Measurements from ENCODE around the gene CLCN4.

Gene CLCN4

GRCh38 chrX:10246297-10246696 lies 89.5 kb downstream of the CLCN4 start:
- DNase-seq = no peak

DNA sequence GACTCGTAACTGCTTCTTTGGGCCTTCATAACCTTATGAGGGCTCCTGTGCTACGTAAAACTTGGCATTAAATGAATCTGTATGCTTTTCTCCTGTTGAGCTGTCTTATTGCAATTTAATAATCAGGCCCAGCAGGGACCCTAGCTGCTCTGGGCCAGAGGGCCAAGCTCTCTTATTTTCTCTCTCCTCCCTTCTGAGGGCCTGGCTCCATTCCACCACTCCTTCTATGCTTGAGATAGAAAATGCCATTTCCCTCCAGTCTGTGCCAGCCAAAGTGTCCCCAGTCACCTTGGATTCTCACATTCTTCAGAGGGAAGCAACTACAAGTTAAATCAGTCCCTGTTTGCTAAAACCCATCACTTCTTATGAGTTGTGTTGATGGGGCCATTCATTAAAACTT lies 90.1 kb downstream of the CLCN4 start:
- DNase-seq = no peak

GRCh38 chrX:10254739-10255138 lies 98.0 kb downstream of the CLCN4 start:
- DNase-seq = no peak

GRCh38 chrX:10259716-10260115 lies 102.9 kb downstream of the CLCN4 start:
- no peak for DNase-seq

DNA sequence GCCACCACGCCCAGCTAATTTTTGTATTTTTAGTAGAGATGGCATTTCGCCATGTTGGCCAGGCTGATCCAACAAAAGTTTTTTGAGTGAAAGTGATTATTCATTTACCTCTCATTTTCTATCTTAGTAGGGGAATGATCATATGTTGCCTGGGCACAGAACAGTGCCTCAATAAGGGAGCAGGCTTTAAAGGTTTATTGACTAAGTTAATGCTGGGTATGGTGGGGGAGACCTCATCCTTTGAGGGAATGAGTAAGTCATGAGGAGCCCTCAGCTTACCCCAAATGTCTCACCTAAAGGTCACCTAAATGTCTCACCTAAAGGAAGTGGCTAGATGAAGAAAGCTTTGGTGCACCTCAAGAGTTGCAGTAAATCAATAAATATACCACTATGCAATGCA lies 109.0 kb downstream of the CLCN4 start:
- no peak for DNase-seq

DNA sequence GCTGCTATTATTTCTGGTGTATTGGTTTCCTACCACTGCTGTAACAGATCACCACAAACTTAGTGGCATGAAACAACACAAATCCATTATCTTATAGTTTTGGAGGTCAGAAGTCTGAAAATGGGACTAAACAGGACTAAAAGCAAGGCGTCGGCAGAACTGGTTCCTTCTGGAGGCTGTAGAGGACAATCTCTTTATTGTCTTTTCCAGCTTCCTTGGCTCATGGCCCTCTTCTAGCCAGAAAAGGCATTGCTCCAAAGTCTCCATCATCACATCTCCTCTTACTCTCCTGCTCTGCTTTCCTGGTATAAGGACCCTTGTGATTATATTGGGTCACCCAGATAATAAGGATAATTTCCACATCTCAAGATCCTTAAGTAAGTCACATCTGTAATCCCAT lies 121.9 kb downstream of the CLCN4 start:
- no peak for DNase-seq

DNA sequence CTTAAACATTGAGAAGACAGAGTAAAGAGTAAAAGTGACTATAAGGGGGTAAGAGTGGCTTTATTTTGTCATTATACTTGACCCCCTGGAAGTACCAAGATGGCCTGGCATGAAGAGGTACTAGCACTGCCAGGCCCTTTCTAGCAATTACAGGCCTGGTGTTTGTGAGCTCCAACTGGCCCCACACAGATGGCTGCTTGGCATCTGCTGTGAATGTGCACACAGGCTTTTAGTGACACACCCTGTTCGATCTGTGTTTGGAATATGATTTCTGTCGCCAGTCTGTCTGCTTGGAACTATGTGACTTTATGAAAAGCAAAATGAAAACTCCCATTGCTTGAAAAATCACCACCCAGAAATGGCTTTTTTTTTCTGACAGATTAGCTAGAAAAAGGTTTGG lies 123.3 kb downstream of the CLCN4 start:
- no peak for DNase-seq

- no peak for DNase-seq
These were observed 125.7 kb downstream of the CLCN4 start for GRCh38 chrX:10282490-10282889.

DNA sequence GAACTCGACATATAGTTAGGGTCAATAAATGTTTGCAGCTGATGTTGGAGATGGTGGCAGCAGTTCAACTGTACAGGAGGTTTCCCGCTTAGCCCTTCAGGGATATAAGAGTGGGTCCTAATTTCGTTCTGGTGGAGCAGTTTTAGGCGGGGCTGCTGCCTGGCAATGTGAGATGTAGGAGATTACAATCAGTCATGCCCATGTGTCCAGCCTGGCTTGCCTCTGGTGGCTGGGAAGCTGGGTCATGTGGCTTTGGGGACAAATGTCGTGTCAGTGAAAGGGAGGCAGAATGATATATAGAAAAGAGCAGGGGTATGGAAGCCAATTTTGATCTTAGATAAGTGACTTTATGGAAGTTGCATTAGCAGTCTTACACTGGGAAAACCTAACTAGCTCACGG lies 129.4 kb downstream of the CLCN4 start:
- DNase-seq = no peak
